GM10266 (cell line): Measurements from ENCODE around the gene POMP.

Source experiments
- DNase-seq: peaks from one replicate; pipeline ENCODE4 v3.0.0; 2012; ENCODE audit errors: extremely low spot score
- TF ChIP-seq, protein P1 (sequence below): IDR thresholded peaks from 2 replicates; pipeline ENCODE4 v1.5.1; 2012; ENCODE audit warnings: mild to moderate bottlenecking, low read depth; ENCODE audit not compliant: control insufficient read depth, insufficient read depth; ENCODE audit errors: missing control alignments

POMP gene

DNA sequence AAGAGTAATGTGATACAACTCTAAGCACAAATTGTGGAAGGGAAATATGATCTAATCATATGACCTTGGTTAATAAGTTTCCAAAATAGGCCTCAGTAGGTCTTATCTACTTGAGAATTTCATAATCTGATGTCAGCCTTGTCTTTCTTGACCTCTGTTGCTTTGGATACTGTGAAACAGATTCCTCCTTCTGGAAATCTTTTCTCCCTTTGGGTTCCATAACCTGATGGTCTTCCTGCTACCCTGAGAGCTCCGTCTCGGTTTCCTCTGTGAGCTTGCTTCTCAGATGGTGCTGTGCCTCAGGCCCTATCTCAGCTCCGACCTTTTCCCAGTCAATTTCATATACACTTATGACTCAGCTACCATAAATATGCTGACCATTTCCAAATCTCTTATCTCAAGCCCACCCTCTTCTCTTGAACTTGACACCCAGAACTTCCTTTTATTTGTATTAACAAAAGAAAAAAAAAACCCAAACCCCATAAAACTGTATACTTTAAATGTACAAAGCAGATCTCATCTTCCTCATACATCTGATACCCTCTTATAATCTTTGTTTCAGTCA, 66.2 kb downstream of the POMP start:
- no peak for DNase-seq
- TF ChIP-seq, protein P1, sequence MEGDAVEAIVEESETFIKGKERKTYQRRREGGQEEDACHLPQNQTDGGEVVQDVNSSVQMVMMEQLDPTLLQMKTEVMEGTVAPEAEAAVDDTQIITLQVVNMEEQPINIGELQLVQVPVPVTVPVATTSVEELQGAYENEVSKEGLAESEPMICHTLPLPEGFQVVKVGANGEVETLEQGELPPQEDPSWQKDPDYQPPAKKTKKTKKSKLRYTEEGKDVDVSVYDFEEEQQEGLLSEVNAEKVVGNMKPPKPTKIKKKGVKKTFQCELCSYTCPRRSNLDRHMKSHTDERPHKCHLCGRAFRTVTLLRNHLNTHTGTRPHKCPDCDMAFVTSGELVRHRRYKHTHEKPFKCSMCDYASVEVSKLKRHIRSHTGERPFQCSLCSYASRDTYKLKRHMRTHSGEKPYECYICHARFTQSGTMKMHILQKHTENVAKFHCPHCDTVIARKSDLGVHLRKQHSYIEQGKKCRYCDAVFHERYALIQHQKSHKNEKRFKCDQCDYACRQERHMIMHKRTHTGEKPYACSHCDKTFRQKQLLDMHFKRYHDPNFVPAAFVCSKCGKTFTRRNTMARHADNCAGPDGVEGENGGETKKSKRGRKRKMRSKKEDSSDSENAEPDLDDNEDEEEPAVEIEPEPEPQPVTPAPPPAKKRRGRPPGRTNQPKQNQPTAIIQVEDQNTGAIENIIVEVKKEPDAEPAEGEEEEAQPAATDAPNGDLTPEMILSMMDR, result no peak
